GM12878 (cell line): ENCODE results near the gene SLC15A4.

Source experiments
- CTCF ChIP-seq, 3 experiments: IDR thresholded peaks in 2 of 3; conservative IDR thresholded peaks in 1 of 3; 2 replicates each; pipeline ENCODE4 v1.5.1; 2011; ENCODE audit warnings: low read depth in 3 of 3, low read length in 3 of 3, mild to moderate bottlenecking in 3 of 3, control low read depth in 2 of 3, moderate library complexity in 2 of 3, inconsistent platforms in 1 of 3, mixed read lengths in 1 of 3; ENCODE audit not compliant: control insufficient read depth in 2 of 3, insufficient read depth in 1 of 3; ENCODE audit errors: extremely low read depth in 1 of 3
- MAX ChIP-seq: IDR thresholded peaks from 2 replicates; pipeline ENCODE4 v1.6.1; 2012; ENCODE audit warnings: low read depth, low read length, improper control_type of control experiment
- POLR2A ChIP-seq: IDR thresholded peaks from 2 replicates; pipeline ENCODE4 v1.6.1; 2011; ENCODE audit warnings: low read depth, mild to moderate bottlenecking, low read length

GRCh38 chr12:128818065-128819022 lies 5.4 kb downstream of the SLC15A4 start:
- TF ChIP-seq CTCF (IDR thresholded peaks at IDR 0.05 in 2 of 3, conservative IDR thresholded peaks at IDR 0.05 in 1 of 3; ENCODE audit: control insufficient read depth in 2 of 3, extremely low read depth in 1 of 3, insufficient read depth in 1 of 3, low read depth in 3 of 3, low read length in 3 of 3): no peak
- peak; percentile 65 for TF ChIP-seq POLR2A
- TF ChIP-seq MAX: no peak
